GM12892 (cell line): ENCODE measurements around the gene NOP10.

Experiments
- POLR2AphosphoS5 ChIP-seq: IDR thresholded peaks from 2 replicates; pipeline ENCODE4 v1.6.1; 2011; ENCODE audit warnings: low read depth, low read length, control low read depth
- TAF1 ChIP-seq: IDR thresholded peaks from 2 replicates; pipeline ENCODE4 v1.6.1; 2011; ENCODE audit warnings: low read depth, mild to moderate bottlenecking, control low read depth, low read length, borderline replicate concordance

GRCh38 chr15:34365836-34366235, 22.9 kb upstream of the NOP10 start:
- TF ChIP-seq TAF1 (no peak), POLR2AphosphoS5 (no peak)
